ENCODE data around the gene VMAC.

GRCh38 chr19:5864725-5865486 lies 39.8 kb upstream of the VMAC start:
- TF ChIP-seq CTCF (IDR thresholded peaks at IDR 0.05) (no peak), EZH2 (IDR thresholded peaks at IDR 0.05; ENCODE audit: borderline replicate concordance, insufficient read depth, low read depth, low read length, poor library complexity, severe bottlenecking) (no peak)

All from B cell (primary cell).